A673 (cell line): Measurements from ENCODE around the gene ACTN4.

ENCODE experiments used
- CTCF ChIP-seq: fragments of 300-800, 200-600 bp; sonication (generic); conservative IDR thresholded peaks from 2 replicates; pipeline ENCODE4 v1.5.1; 2017; ENCODE audit warnings: low read depth, mild to moderate bottlenecking, antibody characterized with exemption, low read length, moderate library complexity, mixed read lengths
- EZH2 ChIP-seq: fragments of 200-600 bp; sonication (generic); IDR thresholded peaks from 2 replicates; pipeline ENCODE4 v1.6.1; 2017; ENCODE audit warnings: borderline replicate concordance, low read depth, mild to moderate bottlenecking, mixed read lengths, antibody characterized with exemption, low read length; ENCODE audit not compliant: poor library complexity, severe bottlenecking

- TF ChIP-seq CTCF, result peak; percentile 48; the same call in 1 of the 2 replicates
- no peak for TF ChIP-seq EZH2
Measured at GRCh38 chr19:38685666-38686529, 38.4 kb downstream of the ACTN4 start.
